HG03575 (cell line): Measurements from ENCODE around the gene KLHL40.

Experiments
- ATAC-seq: cut with Tn5 transposase; IDR thresholded peaks from one replicate; pipeline ENCODE4 v1.9.1; 2021; ENCODE audit not compliant: unreplicated experiment, insufficient number of reproducible peaks, low FRiP score; ENCODE audit errors: extremely low read depth

The KLHL40 gene

DNA sequence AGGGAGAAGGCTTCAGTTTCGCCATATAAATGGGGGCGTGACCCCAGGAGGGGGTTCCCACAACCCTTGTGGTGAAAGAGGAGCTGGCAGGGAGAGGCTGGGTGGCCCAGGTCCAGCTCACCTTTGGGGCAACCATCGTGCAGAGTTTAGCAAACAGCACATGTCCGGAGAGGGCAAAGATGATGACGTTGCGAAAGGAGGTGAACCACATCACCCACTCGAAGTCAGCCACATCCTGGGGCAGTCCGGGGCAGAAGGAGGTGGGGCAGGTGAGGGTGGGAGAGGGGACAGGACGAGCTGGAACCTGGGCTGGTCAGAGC, 13.5 kb downstream of the KLHL40 start:
- no peak for ATAC-seq

DNA sequence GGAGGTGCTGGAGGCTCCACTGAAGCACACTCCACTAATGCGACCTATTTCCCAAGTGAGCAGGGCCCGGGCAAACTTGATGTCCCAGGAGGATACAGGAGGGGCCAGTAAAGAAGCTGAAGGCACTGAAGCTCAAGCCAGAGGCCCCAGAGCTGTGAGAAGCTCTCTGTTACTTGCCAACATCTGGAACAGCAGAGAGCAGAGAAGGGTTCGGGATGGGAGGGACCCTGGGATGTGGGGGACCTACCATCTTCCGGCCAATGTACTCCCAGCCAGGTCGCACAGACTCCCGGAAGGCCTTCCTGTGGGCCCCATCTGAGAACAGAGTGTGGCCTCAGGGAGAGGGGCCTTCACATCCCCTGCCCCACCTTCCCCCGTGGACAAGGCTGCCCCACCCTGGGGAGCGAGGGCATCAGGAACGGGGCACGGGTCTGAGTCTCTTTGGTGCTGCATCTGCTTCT, 14.2 kb downstream of the KLHL40 start:
- ATAC-seq = no peak

DNA sequence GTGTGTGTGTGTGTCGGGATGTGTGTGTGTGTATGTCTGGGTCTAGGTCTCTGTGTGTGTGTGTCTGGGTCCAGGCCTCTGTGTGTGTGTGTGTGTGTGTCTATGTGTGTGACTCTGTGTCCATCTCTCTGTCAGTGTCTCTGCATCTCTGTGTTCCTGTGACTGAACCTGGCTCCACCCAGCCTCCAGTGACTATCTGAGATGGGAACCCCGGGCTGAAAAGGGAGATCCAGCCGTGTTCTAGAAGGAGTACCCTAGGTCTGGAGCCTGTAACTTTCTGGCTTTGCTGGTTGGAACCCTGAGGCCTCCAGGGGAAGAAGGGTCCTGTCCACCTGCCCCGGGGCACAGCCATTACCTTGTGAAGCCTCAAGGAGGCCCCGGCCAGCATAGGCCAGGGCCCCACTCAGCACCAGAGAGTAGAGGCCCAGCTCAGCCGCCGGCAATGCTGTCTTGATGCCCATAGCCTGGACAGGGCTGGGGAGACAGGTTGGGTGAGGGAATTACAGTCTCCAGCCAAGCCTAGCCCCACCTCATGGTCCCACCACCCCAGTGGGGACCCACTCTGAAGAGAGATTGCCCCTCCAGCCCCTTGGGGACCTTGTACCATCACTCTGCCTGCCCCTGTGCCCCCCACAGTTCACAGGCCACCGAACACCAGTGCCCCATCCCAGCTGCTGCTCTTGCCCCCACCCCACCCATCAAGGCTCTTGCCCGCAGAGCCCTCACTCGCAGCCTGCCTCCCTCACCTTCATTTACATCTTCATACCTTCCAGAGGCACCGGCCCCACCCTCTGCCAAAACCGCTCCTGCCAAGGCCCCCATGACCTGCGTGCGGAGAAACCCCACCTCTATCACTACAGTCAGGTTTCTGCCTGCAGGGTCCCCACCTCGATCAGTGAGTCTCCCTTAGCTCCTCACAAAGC, 15.3 kb downstream of the KLHL40 start:
- ATAC-seq = no peak

DNA sequence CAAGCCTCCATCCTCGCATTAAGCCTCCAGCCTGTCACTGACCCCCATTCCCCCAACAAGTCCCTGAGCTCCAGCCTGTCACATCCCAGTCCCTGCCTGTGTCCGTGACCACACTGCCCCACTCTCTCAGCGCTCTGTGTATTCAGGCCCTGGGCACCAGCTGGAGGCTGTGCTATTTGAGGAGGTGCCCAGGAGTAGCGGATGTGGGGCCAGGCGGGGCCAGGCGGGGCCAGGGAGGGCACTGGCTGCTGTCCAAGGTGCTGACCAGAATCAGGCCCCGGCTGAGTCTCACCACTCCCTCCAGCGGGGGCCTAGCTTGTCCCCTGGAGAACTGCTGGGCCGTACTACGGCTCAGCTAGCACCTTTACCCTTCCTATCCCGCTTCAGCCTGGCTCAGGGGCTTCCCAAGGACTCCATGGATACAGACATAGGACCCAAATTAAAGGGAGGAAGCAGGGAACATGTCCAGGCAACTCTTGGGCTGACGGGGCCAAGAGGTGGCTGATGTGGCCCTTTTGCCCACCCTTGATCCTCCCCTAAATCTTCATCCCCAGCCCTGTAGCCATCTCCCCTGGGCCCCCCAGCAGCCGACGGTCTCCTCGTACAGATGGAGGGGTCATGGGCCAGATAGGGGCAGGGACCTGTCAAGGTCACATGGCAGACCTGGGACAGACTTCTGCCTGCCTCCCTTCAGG, 16.2 kb downstream of the KLHL40 start:
- ATAC-seq = no peak

DNA sequence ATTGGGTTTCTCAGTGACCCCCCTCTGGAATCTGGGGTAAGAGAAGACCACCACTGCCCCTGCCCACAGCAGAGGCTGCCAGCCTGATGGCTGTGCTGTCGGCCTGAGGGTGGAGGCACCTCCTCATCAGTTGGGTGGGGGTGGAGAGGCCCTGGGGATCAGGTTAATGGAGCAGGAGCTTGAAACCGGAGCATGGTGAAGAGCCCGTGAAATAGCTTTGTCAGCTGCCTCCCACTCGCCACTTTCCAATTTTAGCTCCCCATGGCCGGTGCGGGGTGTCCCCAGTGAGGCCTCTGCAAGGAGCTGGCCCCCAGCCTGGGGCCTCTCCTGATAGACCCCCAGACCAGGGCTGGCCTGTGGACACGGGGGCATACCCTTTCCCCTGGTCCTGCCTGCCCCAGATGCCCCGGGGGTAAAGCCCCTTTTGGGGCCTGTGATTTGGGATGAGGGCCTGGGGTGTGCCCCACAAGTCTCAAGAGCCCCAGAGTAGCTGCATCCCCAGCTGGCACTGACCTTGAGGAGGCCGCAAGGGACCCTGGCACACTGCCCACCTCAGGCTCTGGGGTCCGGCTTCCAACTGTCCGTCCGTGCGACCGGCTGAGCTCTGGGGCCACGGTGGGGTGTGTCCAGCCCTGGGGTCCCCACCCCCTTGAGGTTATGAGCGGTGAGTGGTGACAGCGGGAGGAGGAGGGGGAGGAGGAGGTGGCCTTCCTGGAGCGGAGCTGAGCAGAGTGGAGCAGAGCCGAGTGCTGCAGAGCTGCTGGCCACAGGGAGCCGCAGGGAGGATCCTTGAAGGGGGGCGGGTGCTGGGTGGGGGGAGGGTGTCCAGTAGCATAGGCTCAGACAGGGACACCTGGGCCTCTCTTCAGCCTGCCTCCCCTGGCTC, 17.0 kb downstream of the KLHL40 start, which contains the start of gene HHATL:
TSS of gene HHATL (minus strand) at position 733 of the 886 bp plus-strand sequence. CDS start 1,972 bp downstream, outside the sequence.
- no peak for ATAC-seq

DNA sequence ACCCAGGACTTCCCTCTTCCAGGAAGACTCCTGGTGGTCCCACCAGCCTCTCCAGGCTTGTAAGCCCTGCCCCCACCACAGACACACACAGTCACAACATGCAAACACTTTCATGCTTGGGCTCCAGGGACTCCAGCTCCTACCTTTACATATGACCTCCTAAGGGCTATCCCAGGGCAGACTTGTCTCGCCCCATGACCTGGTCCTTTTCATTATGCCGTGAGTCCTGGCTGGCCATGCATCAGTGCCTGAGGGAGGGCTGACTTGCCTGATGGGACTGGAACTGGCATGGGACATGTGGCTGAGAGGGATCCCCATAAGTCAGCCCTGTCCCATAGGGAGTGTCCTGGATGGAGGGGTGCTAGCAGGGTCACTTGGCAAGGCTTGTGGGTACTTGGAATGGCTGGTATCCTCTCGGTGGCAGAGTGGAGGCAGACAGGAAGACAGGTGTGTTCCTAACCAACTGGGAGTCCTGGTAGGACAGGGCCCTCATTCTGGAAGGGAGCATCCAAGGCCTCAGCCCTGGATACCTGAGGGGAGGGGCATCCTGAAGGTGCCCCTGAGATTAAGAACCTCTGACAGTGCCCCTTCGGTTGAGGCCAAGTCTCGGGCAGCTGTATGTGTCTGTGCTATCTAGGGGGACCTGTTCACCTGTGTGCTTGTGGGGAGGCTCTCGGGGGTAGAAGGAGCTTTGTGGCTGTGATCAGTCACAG, 17.8 kb downstream of the KLHL40 start:
- no peak for ATAC-seq

DNA sequence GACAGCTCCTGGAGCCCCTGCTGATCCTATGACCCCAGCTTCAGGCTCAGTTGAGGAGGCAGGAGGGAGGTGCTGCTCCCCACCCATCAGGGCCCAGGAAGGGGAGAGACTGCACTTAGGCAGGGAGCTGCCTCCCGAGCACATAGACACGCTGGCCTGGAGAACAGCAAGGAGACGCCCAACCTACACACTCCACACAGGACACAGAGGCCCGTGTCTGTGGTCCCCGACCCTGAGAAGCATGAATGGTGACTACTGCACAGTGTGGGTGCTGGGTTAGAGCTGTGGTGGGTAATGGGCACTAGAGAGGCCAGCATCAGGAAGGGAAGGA, 18.3 kb downstream of the KLHL40 start:
- ATAC-seq = no peak

DNA sequence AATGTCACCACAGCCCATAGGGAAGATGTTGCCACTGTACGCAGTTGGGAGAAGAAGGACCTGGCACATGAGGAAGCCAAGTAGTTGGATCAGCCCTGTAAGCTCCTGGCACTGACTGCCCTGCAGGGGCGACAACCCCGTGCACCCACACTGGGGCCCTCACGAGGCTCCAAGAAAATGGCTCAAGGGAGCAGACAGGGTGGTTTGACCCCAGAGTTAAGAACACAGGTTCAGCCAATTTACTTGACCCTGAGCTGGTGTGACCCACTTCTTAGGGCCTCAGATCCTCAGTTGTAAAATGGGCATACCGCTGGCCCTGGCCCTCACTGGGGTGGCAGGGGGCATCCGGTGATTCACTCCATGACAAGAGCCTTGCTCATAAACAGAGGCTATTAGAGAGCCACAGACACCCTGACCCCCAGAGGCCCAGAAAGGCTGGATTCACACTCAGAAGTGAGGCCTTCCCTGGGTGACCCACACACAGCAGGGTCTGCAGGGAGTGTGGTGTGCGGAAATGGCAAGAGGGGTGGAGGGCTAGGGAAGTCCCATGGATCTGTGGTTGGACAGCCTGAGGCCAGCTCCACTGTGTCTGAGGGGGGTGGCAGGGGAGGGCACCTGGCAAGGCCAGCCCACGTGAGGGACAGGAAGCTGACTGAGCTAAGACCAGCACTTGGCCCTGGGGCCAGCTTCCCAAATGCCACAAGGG, 19.0 kb downstream of the KLHL40 start:
- ATAC-seq = no peak

DNA sequence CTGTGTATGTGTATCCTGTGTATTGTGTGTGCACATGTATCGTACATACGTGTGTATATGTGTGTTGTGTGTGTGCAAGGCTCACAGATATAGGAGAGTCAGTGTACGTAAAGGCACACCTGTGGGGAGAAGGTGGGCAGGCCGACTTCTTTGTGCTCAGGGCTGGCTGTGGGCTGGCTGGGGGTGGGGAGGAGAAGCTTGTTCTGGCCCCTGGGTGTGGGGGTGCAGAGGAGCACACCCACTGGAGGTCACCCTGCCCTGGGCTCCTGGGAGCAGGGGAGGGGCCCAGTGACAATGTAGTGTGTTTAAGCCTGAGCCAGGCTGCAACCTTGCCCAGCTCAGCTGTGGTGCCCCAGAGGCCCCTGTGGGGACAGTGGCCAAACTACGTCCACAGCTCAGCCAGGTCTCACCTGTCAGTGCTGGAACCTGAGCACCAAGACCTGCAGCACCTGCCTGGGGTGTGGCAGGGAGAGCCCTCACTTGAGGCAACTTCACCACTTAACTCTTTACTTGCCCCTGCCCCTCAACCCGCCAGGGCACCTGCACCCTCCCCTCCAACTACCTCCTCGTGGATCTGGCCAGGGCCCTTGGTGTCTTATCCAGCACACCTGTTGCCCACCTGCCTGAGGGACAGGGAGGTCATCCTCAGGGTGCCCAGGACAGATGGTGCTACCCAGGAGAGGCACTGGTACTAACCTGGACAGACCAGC, 19.9 kb downstream of the KLHL40 start:
- no peak for ATAC-seq

DNA sequence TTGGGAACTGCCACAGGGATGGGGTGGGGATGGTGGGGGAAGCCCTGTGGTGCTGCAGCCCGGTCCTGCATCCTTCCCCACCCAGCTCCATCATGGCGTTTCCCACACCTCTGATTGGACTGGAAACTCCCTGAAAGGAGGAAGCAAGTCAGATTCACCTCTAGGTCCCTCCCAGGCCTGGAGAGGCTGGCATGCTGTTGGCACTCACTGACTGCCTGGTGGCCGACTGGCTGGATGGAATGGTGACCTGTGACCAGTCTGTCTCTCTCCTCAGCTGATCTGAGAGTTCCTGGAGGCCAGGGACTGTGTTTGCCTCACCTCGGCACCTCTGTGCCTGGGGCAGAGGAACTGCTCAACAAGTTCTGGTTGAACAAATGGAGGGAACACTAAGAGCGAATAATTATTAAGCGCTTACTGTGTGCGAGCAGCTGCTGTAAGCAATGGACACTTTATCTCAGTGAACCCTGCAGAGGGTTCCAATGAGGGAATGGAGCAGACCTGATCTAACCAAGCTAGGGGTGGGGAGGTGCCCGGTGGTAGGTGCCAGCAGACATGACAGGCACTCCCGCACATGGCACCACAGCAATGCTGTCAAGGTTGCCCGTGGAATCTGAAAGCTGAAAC, 20.7 kb downstream of the KLHL40 start:
- ATAC-seq = no peak

DNA sequence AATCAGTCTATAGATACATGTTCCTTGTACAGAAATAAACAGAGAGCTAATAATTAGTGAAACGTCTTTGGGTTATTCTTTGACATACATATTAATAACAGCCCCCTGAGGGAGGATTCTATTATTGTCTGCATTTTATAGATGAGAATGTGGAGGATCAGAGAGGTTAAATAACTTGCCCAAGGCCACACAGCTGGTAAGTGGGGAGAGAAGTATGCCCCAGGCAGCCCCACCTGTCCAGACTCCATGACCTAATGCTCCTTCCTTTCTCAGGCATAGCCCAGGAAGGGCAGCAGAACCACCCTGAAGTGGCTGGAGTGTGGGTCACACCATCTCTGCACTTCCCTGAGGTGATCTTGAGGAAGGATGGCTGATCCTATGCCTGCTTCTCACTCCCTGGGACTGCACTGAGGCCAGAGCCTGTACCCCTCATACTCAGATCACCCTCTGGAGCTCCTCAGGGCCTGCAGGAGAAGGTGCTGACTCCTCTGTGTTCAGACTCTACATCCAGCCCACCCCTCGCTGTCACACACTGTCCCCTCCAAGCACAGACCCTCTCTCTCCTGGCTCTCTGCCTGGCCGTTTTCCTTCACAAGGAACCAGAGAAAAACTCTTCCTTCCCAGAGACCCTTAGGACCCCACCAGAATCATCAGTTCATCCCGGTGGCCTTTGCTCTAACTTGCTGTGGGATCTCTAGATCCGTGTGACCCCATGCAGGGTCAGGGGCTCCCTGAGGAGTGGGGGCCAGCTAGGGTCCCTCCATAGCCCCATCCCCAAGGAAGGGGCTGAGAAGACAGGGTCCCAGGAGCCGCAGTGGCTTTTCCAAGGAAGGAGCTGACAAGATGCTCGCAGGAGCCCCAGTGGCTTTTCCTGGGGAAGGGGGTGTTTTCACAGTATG, 21.6 kb downstream of the KLHL40 start:
- no peak for ATAC-seq

DNA sequence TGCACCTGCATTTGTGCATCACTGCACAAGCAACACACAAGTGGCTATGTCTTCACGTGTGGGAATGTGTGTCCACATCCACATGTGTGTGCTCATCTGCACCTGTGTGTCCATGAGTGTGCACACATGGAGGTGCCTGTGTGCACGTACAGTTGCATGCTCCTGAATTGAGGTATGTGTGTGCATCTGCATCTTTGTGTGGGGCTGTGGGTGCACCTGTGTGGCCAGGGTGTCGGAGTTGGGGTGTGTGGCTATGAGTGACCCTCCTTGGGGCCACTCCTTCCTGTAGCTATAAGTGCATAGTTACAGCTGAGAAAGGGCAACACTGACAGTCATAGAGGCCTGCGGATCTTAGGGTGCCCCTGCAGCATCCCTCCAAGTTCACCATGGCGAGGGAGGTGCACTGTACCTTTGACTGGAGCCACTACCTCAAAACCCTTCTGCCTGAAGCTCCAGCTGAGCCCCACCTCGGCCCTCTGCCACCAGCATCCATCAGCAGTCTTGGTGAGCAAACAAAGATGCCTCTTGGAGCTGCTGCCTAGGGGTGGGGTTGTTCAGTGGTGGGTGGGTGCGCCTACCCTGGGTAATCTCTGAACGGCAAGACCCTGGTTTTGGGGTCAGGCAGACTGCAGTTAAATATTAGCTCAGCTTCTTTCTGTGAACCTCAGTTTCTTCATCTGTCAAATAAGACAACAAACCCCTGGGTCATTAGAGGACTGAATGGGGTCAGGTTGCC, 22.5 kb downstream of the KLHL40 start:
- no peak for ATAC-seq

DNA sequence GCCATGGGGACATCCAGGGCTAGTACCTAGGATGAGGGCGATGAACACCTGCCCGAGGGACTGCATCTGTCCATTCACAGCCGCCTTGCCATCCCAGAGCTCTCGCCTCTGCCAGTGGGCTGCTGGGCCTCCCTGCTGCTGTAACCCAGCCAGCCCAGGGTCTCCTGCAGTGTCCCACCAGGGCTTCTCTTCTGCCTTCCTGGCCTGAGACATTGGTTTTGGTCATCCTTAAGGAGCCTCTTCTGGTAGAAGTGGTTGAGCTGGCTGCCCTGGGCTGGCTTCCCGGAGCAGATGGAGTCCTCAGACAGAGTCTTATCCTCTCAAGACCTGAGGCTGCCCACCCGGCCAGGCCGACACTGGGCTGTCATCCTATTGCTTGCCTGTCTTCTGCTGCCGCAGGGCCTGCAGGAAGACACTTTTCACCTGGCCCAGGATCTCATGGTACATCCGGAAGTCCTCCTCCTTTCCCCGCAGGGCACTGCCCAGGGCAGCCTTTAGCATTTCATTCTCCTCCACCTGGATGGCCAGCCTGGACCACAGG, 23.3 kb downstream of the KLHL40 start:
- ATAC-seq = no peak

DNA sequence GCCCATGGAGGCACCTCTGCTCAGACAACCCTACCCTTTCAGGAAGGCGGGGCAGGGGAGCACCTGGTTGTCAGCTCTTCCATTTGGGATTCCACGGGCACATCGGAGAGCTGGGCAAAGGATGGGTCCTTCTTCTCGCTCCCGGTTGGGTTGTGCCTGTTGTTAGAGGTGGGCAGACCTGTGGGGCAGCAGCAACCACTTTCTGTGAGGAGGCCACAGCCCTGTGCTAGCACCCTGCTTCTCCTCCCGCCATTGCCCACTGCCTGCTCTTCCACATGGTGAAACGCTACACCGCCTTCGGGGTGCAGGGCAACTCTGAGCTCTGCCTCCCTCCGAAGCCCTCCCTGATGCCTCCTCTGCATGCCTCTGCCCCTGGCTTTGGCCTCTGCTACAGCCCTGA, 24.3 kb downstream of the KLHL40 start:
- ATAC-seq = no peak

DNA sequence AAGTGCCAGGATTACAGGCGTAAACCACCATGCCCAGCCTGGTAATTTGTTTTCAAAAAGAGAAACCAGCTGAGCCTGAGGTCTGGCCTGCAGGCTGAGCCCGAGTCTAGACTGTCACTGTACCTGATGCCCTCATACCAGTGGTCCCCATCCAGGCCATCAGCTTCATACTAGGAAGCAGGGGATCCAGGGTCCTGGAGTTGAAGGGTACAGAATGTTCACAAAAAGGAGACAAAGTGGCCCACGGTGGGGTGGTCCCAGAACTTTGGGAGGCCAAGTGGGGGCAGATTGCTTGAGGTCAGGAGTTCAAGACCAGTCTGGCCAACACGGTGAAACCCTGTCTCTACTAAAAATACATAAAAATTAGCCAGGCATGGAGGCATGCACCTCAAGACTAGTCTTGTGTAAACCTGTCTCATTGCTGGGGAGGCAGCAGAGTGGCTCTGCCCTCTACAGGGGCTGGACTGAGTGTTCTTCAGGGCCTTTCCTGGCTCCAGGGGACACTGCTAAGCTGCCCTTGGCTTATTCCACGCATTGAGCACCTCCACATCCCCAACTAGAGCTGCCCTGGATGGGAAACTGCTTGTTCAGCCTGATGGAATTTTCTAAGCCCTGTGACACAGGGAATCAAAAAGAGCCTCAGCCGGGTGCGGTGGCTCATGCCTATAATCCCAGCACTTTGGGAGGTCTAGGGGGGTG, 25.1 kb downstream of the KLHL40 start:
- no peak for ATAC-seq
